ENCODE results near the gene CACNA2D2. TPM values are rescaled to one million over a fixed set of nuclear protein-coding genes. Genes with fewer than 3 reads are reported as not detected.

The CACNA2D2 gene
- total and polyA plus RNA-seq, 3 donors from 2014 or later = 15.9 to 19.3 (median 16.1) TPM

DNA sequence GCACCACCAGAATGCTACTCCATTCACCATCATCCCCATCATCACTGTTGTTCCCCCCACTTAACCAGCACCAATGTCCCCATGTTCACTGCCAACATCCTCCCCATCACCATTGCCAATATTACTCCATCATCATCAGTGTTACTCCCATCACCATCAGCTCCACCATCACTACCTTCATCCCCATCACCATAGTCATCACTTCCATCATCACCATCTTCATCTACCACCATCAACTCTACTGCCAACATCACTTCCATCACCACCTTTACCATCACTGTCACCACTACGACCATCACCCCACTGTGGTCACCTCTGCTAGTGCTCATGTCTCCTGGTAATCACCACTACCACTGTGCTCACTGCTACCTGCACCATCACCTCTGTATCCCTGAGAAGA is 96.9 kb downstream of the CACNA2D2 start:
- Histone ChIP-seq H3K4me1 (no peaks in the 10 kb centered on the region), H3K4me3 (no peak overlapping the region), H3K27me3 (no peaks in the 10 kb centered on the region), H3K27ac (no peak overlapping the region), H3K36me3 (ENCODE audit: low read depth, missing control alignments) (no peaks in the 10 kb centered on the region), H3K9me3 (no peaks in the 10 kb centered on the region)
- TF ChIP-seq, protein P1, sequence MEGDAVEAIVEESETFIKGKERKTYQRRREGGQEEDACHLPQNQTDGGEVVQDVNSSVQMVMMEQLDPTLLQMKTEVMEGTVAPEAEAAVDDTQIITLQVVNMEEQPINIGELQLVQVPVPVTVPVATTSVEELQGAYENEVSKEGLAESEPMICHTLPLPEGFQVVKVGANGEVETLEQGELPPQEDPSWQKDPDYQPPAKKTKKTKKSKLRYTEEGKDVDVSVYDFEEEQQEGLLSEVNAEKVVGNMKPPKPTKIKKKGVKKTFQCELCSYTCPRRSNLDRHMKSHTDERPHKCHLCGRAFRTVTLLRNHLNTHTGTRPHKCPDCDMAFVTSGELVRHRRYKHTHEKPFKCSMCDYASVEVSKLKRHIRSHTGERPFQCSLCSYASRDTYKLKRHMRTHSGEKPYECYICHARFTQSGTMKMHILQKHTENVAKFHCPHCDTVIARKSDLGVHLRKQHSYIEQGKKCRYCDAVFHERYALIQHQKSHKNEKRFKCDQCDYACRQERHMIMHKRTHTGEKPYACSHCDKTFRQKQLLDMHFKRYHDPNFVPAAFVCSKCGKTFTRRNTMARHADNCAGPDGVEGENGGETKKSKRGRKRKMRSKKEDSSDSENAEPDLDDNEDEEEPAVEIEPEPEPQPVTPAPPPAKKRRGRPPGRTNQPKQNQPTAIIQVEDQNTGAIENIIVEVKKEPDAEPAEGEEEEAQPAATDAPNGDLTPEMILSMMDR (IDR thresholded peaks at IDR 0.05) = no peak
- TF ChIP-seq POLR2A (IDR thresholded peaks at IDR 0.05) = no peak
- DNase-seq = no peak
- intact Hi-C loops (cut with DNase I; ENCODE audit: low total_unique reads) = no loop called here
- 79 to 90% methylated on average over 1 of the region's 1 CpG for WGBS, 2 donors

DNA sequence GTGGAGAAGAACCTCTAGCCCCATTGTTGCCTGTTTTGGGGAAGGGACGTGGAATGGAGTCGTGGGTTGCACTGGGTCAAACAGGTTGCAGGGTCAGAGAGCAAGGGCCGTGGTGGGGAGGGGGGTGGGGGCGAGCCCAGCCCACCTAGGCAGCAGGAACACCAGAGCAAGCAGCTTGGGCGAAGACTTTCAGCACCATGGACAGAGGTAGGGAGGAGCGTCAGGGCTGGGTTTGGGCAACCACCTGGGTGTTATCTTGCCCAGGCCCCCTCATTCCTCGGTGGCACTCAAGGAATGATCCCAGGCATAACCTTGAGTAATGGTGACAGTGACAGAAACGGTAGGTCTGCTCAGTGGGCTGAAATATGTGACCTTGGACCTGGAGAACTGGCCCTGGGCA is 98.2 kb downstream of the CACNA2D2 start:
- no peak overlapping the region for H3K27ac ChIP-seq
- intact Hi-C loops (cut with DNase I; ENCODE audit: low total_unique reads) = no loop called here
- H3K36me3 ChIP-seq (ENCODE audit: low read depth, missing control alignments) = no peaks in the 10 kb centered on the region
- no peak for DNase-seq
- no peaks in the 10 kb centered on the region for H3K27me3 ChIP-seq
- H3K9me3 ChIP-seq = no peaks in the 10 kb centered on the region
- WGBS, 2 donors = 38 to 39% methylated on average over 8 of the region's 8 CpGs
- no peak for TF ChIP-seq POLR2A (IDR thresholded peaks at IDR 0.05)
- TF ChIP-seq, protein P1 (IDR thresholded peaks at IDR 0.05) = no peak
- H3K4me3 ChIP-seq = no peak overlapping the region
- no peaks in the 10 kb centered on the region for H3K4me1 ChIP-seq

DNA sequence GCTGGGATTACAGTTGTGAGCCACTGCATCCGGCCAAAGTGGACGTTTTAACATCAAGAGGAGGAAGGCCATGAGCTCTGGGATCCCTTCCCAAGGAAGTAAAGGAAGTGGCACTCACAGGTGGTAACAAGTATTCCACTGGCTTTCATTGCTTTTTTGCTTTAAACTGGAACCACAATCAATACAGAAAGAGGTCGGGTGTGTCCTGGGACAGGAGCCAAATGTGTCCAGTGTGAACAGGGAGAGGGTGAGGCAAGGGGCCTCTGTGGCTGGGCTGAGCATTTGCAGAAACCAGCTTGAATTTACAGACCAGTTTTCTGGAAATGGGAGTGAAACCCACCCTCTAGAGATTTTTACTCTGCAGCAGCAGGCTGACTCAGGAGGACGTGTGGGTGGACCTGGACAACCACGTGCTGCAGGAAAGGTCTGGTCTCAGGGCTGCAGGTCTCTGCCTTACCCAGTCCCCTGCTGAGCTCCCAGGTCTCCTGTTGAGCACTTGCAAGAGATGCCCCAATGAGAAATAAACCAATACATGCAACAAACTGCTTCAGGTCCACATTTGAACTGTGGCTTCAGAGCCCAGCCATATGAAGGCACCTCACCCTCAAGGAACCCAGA is 101.3 kb downstream of the CACNA2D2 start:
- Histone ChIP-seq H3K36me3 (ENCODE audit: low read depth, missing control alignments) (no peaks in the 10 kb centered on the region), H3K9me3 (no peaks in the 10 kb centered on the region), H3K4me1 (no peaks in the 10 kb centered on the region), H3K27me3 (no peaks in the 10 kb centered on the region), H3K27ac (no peak overlapping the region), H3K4me3 (no peak overlapping the region)
- intact Hi-C loops (cut with DNase I; ENCODE audit: low total_unique reads) = no loop called here
- no peak for DNase-seq
- WGBS, 2 donors = 52 to 56% methylated on average over 5 of the region's 5 CpGs
- TF ChIP-seq, protein P1 (IDR thresholded peaks at IDR 0.05) = no peak
- TF ChIP-seq POLR2A (IDR thresholded peaks at IDR 0.05) = no peak

DNA sequence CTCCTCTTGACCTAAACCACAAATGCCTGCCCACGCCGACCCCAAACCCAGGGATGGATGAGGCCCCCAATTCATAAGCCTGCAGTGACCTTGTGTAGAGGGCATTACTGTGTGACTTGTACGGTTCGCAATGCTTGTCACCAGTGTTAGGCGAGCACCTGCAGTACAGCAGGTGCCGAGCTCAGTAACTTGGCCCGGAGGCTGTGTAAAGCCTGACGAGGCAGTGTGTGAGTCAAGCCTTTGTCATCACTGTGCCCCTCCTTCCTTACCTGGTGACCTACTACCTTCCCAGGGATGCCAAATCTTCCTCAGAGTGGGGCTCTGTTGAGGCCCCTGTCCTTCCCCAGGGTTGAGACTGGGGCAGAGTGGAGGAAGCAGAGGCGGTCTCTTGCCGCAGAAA is 106.9 kb downstream of the CACNA2D2 start:
- WGBS, 2 donors = 94% methylated on average over 7 to 10 of the region's 10 CpGs
- TF ChIP-seq POLR2A (IDR thresholded peaks at IDR 0.05) = no peak
- TF ChIP-seq, protein P1 (IDR thresholded peaks at IDR 0.05) = no peak
- DNase-seq = no peak
- no peaks in the 10 kb centered on the region for H3K27me3 ChIP-seq
- H3K27ac ChIP-seq = no peak overlapping the region
- no peaks in the 10 kb centered on the region for H3K36me3 ChIP-seq (ENCODE audit: low read depth, missing control alignments)
- H3K4me1 ChIP-seq = no peaks in the 10 kb centered on the region
- intact Hi-C loops (cut with DNase I; ENCODE audit: low total_unique reads) = no loop called here
- H3K4me3 ChIP-seq = no peak overlapping the region
- H3K9me3 ChIP-seq = no peaks in the 10 kb centered on the region
